GM19025 (cell line): Measurements from ENCODE around the gene KXD1.
A peak's percentile ranks its signal among the peaks of the same experiment; 100 is the strongest.
"Not testable (repeated sequence)": the region's sequence is repeated elsewhere in the genome, so short reads cannot be mapped to it uniquely, and the experiment has no call there.

Experiments
- ATAC-seq: cut with Tn5 transposase; IDR thresholded peaks from one replicate; pipeline ENCODE4 v1.9.1; 2021; ENCODE audit warnings: mild to moderate bottlenecking, low read depth, moderate library complexity; ENCODE audit not compliant: unreplicated experiment

KXD1 gene

GRCh38 chr19:18576383-18576782 lies 18.7 kb downstream of the KXD1 start:
- ATAC-seq, result no peak

- no peak for ATAC-seq
Observed at GRCh38 chr19:18577365-18577914, 19.8 kb downstream of the KXD1 start.

GRCh38 chr19:18580311-18580710 lies 22.6 kb downstream of the KXD1 start:
- ATAC-seq, result no peak

GRCh38 chr19:18586306-18586705 lies 28.6 kb downstream of the KXD1 start:
- no peak for ATAC-seq

- ATAC-seq, result no peak
Observed at GRCh38 chr19:18587561-18587960, 29.9 kb downstream of the KXD1 start.

- ATAC-seq, result no peak
Observed at GRCh38 chr19:18587962-18588610, 30.4 kb downstream of the KXD1 start.

GRCh38 chr19:18588611-18589379 lies 31.1 kb downstream of the KXD1 start, which contains the start of gene REX1BD:
Gene REX1BD, plus strand, starts transcription at chr19:18588798. Its CDS starts 4 bp downstream, at chr19:18588802.
- peak; percentile 82 for ATAC-seq

GRCh38 chr19:18589380-18590272 lies 32.0 kb downstream of the KXD1 start:
- peak; percentile 8 for ATAC-seq

GRCh38 chr19:18590273-18591272 lies 32.9 kb downstream of the KXD1 start:
- ATAC-seq, result no peak

- no peak for ATAC-seq
Observed at GRCh38 chr19:18591735-18592385, 34.2 kb downstream of the KXD1 start.

- ATAC-seq, result not testable (repeated sequence)
Observed at GRCh38 chr19:18592732-18593131, 35.1 kb downstream of the KXD1 start.

- no peak for ATAC-seq
Observed at GRCh38 chr19:18593367-18594095, 35.9 kb downstream of the KXD1 start.

- no peak for ATAC-seq
Observed at GRCh38 chr19:18594096-18594823, 36.6 kb downstream of the KXD1 start.

- ATAC-seq, result no peak
Observed at GRCh38 chr19:18594824-18595373, 37.2 kb downstream of the KXD1 start.

- ATAC-seq, result no peak
Observed at GRCh38 chr19:18595475-18595874, 37.8 kb downstream of the KXD1 start.

GRCh38 chr19:18596752-18597157 lies 39.1 kb downstream of the KXD1 start:
- ATAC-seq, result no peak
